RCC 7860 (cell line): ENCODE results near the gene CYTH1.

Source experiments
- DNase-seq: peaks from one replicate; pipeline ENCODE4 v3.0.0-alpha.2; 2015; ENCODE audit warnings: low spot score
- FAIRE-seq: peaks from 2 replicates; lab custom pipeline; 2012; peaks lifted over from hg19 to GRCh38; lab: Jason Lieb, UNC

Gene CYTH1

GRCh38 chr17:78806451-78806850 lies 24.4 kb upstream of the CYTH1 start:
- no peak for FAIRE-seq
- no peak for DNase-seq

GRCh38 chr17:78805301-78805700 lies 23.2 kb upstream of the CYTH1 start:
- DNase-seq (no peak), FAIRE-seq (no peak)

- DNase-seq (no peak), FAIRE-seq (no peak)
Observed at GRCh38 chr17:78804777-78805176, 22.7 kb upstream of the CYTH1 start.

GRCh38 chr17:78803186-78803845 lies 21.2 kb upstream of the CYTH1 start:
- no peak for FAIRE-seq
- no peak for DNase-seq

GRCh38 chr17:78802459-78802858 lies 20.4 kb upstream of the CYTH1 start:
- FAIRE-seq (no peak), DNase-seq (no peak)

GRCh38 chr17:78802008-78802407 lies 19.9 kb upstream of the CYTH1 start:
- DNase-seq (no peak), FAIRE-seq (no peak)

- FAIRE-seq (no peak), DNase-seq (no peak)
Observed at GRCh38 chr17:78800132-78800931, 18.3 kb upstream of the CYTH1 start.

- no peak for FAIRE-seq
- no peak for DNase-seq
Observed at GRCh38 chr17:78798695-78799559, 16.9 kb upstream of the CYTH1 start.

GRCh38 chr17:78797691-78798585 lies 15.9 kb upstream of the CYTH1 start:
- FAIRE-seq (no peak), DNase-seq (no peak)

GRCh38 chr17:78797213-78797612 lies 15.1 kb upstream of the CYTH1 start:
- FAIRE-seq, result no peak

GRCh38 chr17:78796517-78796900 lies 14.4 kb upstream of the CYTH1 start:
- FAIRE-seq, result no peak

More at GRCh38 chr17:78797213-78797612, 15.1 kb upstream of the CYTH1 start:
- no peak for DNase-seq

GRCh38 chr17:78795861-78796516 lies 13.9 kb upstream of the CYTH1 start:
- no peak for FAIRE-seq
- no peak for DNase-seq

More at GRCh38 chr17:78796517-78796900, 14.4 kb upstream of the CYTH1 start:
- no peak for DNase-seq

GRCh38 chr17:78794864-78795640 lies 13.0 kb upstream of the CYTH1 start:
- FAIRE-seq, result no peak
- no peak for DNase-seq

- DNase-seq (no peak), FAIRE-seq (no peak)
Observed at GRCh38 chr17:78794399-78794798, 12.3 kb upstream of the CYTH1 start.

GRCh38 chr17:78793968-78794367 lies 11.9 kb upstream of the CYTH1 start:
- FAIRE-seq (no peak), DNase-seq (no peak)

GRCh38 chr17:78793415-78793814 lies 11.3 kb upstream of the CYTH1 start:
- DNase-seq, result no peak
- no peak for FAIRE-seq

GRCh38 chr17:78791840-78792709 lies 10.0 kb upstream of the CYTH1 start:
- FAIRE-seq, result no peak
- no peak for DNase-seq

GRCh38 chr17:78790552-78790951 lies 8.5 kb upstream of the CYTH1 start:
- FAIRE-seq (no peak), DNase-seq (no peak)
